Stimulated activated CD4-positive, alpha-beta T cell treated with anti-CD3 and anti-CD28 coated beads, Interleukin-4, amount 100 ng/mL, for 48 hours (primary cell): ENCODE measurements around the gene ESPNL.

Experiments
- DNase-seq, 2 donors: peaks; one replicate each; pipeline ENCODE4 v3.0.0-alpha.2; 2020; ENCODE audit warnings: low read depth in 2 of 2

Gene ESPNL

GRCh38 chr2:238128061-238128440 is 27.9 kb downstream of the ESPNL start:
- no peak for DNase-seq

- DNase-seq: no peak
Observed at GRCh38 chr2:238128534-238129001, 28.4 kb downstream of the ESPNL start.

GRCh38 chr2:238129166-238130010 is 29.2 kb downstream of the ESPNL start:
- no peak for DNase-seq

- no peak for DNase-seq
Observed at GRCh38 chr2:238130111-238130695, 30.1 kb downstream of the ESPNL start.

- DNase-seq: no peak
Observed at GRCh38 chr2:238130696-238131628, 30.8 kb downstream of the ESPNL start.

GRCh38 chr2:238131761-238132462 is 31.8 kb downstream of the ESPNL start:
- no peak for DNase-seq

- DNase-seq: no peak
Observed at GRCh38 chr2:238132463-238133450, 32.6 kb downstream of the ESPNL start.

GRCh38 chr2:238133499-238134392 is 33.6 kb downstream of the ESPNL start:
- no peak for DNase-seq

GRCh38 chr2:238134393-238134785 is 34.2 kb downstream of the ESPNL start:
- no peak for DNase-seq

- no peak for DNase-seq
Observed at GRCh38 chr2:238135601-238136150, 35.5 kb downstream of the ESPNL start.

GRCh38 chr2:238136820-238137537 is 36.8 kb downstream of the ESPNL start:
- no peak for DNase-seq

GRCh38 chr2:238137885-238138284 is 37.7 kb downstream of the ESPNL start:
- DNase-seq: no peak

GRCh38 chr2:238138331-238139195 is 38.4 kb downstream of the ESPNL start, which contains the start of gene KLHL30:
Gene KLHL30, plus strand, starts transcription at chr2:238138668. Its CDS starts 2,087 bp downstream, at chr2:238140755.
- no peak for DNase-seq

- DNase-seq: peak; percentile 19 to 40
Observed at GRCh38 chr2:238139196-238140039, 39.3 kb downstream of the ESPNL start.

GRCh38 chr2:238140040-238140439 is 39.9 kb downstream of the ESPNL start:
- no peak for DNase-seq
